GM21737 (cell line): ENCODE measurements around the gene REEP1.
A peak's percentile ranks its signal among the peaks of the same experiment; 100 is the strongest.

Experiments used
- ATAC-seq: cut with Tn5 transposase; IDR thresholded peaks from one replicate; pipeline ENCODE4 v1.9.1; 2021; ENCODE audit warnings: mild to moderate bottlenecking, moderate library complexity; ENCODE audit not compliant: unreplicated experiment

The REEP1 gene

DNA sequence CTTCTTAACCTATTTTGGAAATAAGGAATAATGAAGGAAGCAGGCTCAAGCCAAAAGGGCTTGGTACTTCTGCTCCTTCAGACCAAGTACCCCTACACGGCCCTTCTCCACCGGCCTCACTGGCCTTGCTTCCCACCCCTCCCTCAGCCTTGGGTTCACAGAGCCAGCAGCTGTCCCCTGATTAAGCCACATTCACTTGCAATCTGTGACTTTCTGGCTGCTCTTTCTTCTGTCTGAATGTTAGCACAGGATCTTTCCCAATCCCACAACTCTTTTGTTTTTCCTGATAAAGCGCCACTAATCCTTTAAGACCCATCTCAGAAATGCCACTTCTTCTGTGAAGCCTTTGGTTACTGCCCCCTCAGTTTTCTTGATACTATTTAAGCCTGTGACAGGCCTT is 52.4 kb downstream of the REEP1 start:
- ATAC-seq: no peak

DNA sequence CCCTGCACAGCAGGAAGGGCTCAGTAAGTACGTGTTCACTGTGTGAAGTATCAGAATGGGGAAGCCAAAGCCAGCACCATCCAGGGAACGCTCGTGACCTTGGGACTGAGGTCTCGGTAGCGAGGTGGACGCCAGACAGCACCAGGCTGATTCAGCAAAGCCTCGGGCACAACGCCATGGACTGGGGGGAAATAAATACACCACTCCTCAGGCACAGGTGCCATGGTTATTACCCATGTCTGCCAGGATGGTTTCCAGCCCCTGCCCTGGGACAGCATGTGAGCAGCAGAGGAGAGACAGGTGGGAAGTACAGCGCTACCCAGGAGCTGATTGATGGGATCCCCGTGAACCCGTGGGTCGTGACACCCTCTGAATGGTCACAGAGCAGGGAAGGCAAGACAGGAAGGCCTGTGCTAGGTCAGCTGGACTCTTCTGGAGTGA is 53.0 kb downstream of the REEP1 start:
- ATAC-seq: no peak

DNA sequence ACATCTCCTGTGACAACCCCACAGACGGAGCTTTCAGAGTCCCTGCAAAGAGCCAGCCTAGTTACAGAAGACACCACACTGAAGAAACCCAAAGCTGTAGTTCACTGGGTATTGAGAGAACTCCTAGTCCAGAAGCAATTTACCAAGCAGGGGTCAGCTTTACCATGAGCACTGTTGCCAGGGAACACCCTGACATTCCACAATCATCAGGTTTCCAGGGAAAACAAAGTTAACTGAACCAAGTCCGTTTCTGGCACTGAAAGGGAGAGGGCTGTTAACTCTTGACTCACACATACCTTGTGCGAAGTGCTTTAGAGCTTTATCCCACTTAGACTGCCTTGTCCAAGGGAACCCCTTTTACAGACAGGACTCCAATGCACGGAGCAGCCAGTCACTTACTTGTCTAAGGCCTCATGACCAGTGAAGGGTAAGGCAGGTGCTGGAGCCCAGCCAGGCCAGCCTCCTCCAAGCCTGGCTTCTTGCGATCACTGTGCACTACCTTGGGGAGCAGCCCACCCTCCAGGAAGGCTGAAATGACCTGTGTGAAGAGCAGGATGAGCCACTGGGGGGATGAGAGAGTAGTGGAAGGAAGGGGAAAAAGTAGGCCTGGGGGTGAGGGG is 53.9 kb downstream of the REEP1 start:
- no peak for ATAC-seq

DNA sequence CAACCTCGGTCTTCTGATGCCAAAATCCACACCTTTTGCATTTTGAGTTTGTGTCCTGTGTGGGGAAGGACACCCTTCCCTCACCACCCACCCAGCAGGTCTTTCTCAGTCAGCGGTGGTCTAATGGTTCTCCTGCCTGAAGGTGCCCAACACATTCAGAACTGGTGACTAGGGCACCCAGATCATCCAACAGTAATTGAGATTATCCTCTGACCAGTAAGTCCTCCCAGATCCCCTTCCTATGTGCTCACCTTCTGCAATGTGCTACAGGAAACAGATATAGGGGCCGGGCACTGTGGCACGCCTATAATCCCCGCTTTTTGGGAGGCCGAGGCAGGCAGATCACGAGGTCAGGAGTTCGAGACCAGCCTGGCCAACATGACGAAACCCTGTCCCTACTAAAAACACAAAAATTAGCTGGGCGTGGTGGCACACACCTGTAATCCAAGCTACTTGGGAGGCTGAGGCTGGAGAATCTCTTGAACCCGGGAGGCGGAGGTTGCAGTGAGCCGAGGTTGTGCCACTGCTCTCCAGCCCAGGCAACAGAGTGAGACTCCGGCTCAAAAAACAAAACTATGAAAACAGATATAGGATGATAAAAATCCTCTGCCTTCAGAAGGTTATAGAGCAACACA is 56.2 kb downstream of the REEP1 start:
- ATAC-seq: no peak

DNA sequence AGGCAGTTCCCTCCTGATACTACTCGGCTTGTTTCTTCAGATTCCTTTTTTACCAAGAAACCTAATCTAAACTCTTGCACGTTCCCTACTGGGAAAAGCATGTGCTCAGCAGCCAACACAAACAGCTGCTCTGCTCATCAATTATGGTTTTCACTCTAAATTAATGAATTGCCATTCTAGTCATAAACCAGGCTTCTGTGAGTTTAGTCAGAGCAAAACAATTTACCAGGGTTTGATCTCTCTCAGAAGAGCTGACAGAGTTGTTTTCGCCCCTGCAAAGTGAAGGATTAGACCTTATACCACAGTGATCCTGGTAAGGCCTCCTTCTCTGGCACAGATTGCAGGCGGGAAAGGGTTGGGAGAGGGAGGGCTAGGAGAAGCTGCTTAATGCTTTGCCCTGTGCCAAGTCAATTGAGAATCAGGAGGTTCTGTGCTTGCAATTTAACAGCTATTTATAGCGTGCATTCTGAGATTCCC is 57.2 kb downstream of the REEP1 start:
- ATAC-seq: no peak

DNA sequence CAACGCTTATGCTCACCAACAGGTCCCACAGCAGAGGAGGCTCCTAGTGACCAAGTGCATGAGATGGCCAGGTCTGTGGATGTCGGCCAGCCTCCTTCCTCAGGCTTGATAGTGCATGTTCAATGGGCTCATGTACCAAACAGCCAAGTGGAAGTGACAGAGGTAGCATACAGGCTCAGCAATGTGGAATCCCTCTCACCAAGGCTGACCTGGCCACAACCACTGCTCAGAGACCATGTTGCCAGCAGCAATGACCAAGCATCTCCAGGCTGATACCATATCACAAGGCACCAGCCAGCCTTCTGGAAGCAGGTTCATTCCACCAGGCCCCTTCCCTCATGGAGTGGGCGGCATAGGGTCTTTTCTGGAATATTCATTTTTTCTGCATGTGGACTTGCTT is 61.5 kb downstream of the REEP1 start:
- ATAC-seq: no peak

DNA sequence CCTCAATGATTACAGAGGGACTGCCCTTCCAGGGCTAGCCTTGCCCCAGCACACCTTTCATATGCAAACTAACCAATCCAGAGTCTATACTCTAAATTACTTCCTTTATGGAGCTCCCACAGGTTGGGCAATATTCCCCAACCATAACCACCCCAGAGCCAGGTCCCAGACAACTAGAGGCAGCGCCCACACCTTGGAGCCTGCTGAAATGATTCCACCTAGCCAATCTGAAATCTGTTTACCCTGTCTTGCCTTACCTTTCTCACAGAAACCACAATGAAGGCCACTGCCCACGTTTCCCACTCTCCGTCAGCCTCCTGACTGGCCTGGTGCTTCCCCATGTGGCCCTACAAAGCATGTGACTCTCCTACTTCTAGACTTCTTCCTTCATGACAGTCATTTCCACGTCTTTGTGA is 62.0 kb downstream of the REEP1 start:
- no peak for ATAC-seq

DNA sequence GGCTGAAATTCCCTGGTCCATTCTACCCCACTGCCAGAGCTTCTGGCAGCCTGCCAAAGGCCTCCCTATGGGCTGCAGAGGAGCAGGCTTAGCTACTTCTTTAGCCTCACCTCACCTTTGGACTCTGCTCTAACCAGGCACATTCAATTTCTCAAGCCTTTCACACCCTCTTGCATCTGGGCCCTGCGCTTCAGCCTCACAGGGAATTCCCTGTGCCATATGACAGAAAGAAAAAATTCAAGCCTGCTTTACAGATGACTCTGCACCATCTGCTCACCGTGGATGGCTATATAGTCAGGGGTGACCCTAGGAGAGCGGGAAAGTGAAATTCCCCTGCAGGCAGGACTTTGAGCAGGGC is 62.5 kb downstream of the REEP1 start:
- ATAC-seq: no peak

DNA sequence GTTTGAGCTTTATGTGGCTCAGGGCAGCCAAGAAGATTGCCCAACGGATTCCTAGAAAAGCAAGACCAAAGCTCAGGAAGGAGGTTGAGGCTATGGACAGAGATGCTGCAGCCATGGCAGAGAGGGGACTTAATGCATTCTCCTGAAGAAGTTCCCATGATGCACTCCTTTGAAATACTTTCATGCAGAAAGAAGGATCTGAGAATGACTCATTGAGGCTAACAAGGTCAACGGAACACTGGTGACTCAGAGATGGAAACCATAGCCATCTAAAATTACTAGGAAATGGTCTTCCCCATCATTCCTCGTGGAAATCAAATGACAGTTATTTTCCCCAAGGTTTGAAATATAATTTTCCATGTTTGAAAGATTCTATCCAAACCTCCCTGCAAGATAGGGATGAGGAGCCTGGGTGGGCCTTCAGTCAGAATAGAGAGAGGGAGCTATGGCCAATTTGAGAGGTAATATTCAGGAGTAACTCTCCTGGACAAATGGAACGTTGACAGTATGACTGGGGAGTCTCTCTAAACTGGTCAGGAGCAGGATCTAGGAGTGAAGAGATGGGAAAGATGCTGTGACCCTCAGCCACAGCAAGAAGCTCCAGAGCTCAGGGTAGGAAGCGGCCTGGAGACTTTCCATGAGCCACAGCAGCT is 63.0 kb downstream of the REEP1 start:
- ATAC-seq: no peak

DNA sequence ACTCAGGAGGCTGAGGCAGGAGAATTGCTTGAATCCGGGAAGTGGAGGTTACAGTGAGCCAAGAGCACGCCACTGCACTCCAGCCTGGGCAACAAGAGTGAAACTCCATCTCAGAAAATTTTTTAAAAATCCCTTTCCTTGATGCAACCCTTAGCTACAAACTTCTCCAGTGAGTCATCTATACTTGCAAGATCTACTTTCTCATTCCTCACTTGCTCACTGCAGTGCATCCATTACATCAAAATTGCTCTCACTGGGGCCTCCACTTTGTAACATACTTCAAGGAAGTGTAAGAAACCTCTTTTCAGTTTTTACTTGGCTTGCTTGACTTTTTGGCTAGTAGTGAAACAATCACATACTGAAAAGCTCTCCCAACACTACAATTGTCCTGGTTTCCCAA is 65.3 kb downstream of the REEP1 start:
- no peak for ATAC-seq

DNA sequence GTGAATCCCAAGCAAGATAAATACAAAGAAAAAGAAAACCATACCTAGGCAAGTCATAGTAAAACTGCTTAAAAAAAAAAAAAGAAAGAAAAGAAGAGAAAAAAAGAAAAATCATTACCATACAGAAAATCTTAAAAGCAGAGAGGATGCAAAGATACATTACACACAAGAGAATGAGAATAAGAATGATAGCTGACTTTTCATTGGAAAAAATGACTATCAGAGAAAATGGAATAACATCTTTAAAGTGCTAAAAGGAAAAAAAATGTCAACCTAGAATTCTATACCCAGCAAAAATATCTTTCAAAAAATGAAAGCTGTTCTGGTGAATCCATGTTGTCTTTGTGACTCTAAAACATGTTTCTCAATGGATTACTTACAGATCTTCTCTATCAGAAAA is 66.2 kb downstream of the REEP1 start:
- ATAC-seq: no peak

DNA sequence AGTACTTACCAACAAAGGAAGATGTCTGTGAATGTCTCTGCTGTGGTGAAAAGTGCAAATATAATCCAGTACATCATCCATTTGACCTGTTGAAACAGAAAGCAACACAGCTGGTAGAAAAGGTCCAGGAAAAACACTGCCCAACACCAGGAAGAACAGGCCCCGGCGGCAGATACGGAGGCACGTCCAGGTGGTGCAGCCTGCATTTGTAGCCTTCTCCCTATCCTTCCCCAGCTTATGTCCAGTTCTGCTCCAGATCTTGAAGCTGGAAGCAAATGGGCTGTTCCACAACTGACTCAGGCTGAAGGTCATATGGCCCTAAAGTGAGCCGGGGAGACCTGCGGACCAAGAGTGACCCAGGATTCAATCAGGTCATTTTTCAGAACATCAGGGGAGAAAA is 73.5 kb downstream of the REEP1 start:
- no peak for ATAC-seq

DNA sequence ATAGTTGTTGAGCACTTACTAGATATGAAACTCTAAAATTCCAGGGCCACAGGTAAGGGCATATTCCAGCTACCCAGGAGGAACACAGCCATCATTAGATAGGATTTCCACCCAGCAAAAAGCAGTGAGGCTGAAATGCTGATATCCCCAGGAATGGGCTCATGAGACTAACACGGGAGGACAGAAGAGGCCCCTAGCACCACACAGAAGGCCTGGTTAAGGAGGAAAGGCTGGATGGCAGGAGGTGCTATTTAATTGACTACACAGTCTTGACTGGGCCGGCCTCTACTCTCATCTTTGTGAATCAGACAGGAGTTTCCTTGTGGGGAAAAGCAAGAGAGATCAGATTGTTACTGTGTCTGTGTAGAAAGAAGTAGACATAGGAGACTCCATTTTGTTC is 76.4 kb downstream of the REEP1 start:
- ATAC-seq: no peak

DNA sequence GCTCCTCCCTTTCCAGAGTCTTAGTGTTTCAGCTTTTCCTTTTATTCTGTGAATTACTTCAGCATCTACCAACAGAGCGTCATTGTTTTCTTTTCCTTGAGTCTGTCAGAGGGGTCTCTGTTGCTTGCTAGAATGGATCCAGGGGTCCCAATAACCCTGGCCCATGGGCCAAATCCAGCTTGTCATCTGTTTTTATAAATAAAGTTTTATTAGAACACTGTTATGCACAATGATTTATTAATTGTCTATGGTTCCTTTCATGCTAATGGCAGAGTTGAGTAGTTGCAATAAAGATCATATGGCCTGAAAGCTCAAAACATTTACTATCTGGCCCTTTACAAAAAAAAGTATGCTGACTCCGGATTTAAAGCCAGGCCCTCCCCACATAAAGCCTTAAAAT is 79.3 kb downstream of the REEP1 start:
- ATAC-seq: no peak

DNA sequence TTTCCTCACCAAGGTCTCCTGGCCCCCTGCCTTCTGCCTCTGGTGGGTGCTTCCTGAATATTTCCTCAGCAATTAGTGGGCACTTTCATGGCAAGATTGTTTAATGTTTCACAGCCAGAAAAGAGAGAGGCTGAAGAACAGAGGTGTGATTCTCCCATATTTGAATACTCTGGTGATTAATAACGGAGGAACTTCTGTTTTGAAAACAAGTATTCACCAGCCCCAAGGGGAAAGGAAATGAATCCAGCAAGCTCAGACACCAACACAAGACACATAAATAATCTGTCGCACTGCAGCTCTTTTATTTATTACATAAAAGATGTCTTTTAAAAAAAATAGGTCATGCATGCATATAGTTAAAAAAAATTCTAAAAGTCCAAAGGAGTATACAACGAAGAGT is 80.4 kb downstream of the REEP1 start:
- ATAC-seq: no peak

DNA sequence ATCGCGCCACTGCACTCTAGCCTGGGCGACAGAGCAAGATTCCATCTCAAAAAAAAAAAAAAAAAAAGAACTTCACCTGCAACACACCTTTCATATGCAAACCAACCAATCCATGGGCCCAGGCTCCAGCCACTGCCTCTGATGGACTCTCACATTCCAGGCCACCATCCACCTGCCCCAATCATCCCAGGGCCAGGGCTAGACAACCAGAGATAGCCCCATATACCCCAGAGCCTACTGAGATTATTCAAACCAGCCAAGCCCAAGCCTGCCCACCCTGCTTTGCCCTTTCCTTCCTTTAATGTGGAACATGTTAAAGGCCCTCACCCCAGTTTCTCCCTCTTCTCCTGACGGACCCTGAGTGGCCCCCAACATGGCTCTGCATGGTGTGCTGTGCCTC is 81.1 kb downstream of the REEP1 start:
- ATAC-seq: no peak

DNA sequence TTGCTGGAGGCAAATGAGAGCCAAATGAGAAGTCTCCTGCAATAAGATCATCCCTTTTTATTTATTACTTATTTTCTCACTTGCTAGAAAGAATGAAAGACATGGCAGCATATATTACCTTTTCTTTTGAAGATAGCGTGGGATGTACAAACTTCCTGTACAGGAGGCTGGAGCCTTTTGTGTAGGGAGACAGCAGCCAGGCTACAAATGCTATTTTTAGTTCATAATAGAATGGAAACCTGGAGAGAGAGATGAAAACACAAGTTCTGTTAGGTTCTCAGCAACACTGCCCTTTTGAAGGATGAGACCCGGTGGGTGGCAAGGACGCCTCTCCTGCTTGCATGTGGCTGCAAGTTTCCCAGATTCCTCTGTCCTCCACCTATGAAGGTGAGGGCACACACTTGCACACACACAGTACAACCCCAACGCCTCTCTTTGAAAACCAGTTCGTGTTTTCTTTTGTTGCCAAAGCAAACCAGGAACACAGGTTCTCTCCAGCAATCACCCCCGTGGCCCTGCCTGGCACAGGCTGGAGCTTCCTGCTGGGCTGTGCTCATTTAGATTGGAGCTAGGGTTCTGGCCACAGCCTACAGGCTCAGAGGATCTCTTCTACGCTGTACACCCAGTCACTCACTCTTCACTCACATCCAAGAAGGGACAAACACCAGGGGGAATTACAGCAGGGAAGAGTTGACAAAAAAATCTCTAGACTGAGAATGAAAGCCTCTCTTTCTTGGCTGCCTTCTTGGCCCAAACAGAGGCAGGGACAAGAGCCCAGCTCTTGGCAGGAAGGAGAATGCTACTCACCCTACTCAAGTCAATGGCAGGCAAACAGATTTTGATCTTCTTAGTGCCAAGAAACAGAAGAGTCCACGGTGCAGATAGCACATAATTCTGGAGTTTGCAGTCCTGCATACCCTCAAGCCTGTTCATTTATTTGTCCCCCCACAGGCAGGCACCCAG is 82.6 kb downstream of the REEP1 start:
- no peak for ATAC-seq

DNA sequence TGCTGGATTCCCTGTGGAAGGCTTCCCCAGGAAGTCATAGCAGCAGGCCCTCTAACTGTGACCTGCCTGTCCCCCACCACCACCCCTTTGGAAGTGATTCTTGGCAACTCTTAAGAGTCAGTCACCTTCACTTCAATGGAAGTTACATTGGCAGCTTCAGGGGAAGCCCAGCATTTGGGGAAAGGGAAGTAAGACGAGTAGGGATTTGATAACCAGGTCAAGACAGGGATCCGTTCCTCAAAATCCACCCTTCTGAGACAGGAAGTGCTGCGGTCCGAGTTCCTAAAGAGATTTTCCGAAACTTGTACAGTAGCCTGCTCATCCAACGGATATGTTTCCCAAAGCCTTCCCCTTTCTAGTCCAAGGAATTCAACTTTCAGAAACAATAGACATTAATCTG is 84.0 kb downstream of the REEP1 start:
- no peak for ATAC-seq

DNA sequence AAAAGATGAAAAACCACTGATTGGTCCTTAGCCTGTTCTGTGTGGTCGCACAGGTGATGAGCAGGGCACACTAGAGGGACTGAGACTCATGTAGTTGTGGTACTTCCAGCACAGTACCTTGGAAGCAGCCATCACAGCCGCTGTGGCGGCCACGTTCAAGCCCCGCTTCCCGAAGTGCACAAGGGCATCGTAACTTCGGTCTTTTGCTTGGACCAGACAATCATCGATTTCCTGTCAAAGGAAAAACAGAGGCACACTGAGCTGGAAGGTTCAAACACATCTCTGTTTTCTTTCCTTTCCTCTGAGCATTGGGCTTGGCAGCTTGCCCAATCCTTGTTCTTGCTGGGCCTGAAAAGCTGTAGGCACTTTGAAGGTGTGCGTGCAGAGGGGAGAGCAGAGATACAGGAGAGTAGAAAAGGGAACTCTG is 85.6 kb downstream of the REEP1 start:
- no peak for ATAC-seq

DNA sequence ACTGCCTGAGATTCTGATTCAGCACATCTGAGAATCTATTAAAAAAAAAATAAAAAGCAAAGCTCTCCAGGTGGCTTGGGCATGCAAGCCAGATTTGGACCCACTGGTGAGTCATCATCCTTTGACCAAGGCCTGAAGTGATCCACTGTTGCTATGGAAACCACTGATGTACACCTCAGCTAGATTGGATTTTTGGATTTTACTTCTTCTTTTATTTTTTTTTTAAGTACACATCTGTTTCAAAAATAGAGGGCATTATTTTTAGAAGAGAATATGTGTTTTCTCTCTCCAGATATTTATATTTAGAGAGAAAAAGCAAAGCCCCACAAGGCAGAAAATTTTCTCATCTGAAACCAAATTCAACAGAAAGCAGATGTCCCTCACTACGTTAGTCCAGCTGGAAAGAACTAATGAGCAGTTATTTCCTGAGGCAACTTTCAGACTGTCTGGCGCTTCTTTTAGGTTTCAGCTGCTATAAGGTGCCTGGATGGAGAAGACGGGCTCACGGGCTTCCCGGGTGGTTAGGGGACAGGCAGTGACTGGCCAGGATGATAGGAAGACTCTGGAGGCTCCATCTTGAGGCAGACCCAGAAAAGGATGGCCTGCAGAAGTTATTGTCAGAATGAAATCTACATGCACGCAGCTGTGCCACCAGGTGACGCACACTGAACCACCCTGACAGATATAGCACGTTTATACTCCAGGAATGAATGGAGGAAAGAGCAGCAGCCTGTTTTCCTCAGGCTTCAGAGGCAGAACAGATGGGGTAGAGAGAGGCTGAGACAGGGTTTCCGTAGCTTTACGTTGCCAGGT is 87.6 kb downstream of the REEP1 start:
- peak; percentile 68 for ATAC-seq
